HG03039 (cell line): Measurements from ENCODE around the gene TMCC2.

Experiments
- ATAC-seq: cut with Tn5 transposase; IDR thresholded peaks from one replicate; pipeline ENCODE4 v1.9.1; 2021; ENCODE audit warnings: mild to moderate bottlenecking, moderate library complexity; ENCODE audit not compliant: unreplicated experiment

TMCC2 gene

DNA sequence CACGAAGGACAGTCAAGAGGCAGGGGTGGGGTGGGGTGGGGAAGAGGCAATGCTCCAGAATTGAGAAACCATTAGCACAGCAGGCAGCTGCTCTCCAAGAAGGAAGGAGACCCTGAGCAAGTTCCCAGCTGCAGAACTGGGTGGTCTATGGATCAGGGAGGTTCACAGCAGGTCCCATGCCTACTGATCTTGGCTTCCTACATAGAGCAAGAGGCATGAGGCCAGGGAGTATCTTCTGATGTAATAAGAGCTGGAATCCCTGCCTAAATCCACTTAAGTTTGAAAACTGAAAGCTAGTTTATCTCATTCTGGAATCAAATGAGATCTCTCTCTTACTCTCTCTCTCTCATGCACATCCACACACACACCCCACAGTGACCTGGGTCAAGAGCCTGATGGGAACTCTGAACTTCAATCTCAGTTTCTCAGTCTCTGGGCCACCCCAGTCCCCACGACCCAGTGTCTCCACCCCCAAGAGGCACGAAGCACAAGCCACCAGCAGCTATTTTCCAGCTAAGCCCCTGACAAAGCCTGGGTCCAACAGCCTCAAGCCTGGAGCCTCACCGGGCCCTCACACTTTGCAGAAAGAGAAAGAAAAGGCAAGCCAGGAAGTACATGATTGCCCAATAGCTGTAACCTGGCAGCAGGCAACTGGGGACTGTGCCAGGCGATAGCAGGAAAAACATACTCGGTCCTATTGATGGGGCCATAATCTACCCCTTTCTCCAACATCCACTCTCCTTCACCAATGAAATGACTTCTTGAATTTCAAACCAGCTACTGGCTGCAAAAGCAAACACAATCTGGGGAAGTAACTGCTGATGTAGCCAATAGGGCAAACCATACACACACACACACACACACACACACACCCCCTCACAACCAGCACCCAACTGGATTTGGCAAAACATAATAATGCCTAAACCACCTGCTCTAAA is 91.6 kb downstream of the TMCC2 start:
- ATAC-seq: no peak

DNA sequence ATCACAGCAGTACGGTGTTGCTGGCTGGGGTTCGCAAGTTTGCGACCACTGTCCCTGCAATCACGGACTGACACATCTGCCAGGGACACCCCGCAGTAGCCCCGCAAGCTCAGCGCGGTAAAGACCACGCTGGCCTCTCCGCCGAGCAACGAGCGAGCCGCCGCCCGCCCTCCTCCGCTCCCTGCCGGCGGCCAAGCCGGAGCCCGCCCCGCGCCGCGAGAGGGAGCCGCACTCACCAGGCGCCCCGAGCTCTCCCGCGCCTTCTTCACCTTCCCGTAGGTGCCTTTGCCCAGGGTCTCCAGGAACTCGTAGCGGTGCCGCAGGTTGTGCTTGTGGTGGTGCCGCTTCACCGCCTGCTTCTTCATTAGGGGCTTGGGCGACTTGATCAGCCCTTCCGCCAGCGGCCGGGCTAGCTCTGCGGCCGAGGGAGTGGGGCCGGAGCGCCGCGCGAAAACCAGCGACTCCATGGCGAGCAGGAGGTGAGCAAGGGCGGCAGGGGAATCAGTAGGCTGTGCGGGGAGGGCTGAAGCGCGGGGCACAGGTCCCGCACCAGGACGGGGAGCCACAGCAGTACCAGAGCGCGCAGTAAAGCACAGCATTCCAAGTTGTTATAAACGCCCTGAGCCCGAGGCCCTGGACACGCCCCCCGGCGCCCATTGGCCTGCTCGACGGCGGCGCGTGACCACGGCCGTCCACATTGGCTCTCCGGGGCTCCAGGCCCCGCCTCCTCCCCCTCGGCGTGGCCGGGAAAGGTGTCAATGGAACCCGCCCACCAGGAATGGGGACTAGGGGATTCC is 93.6 kb downstream of the TMCC2 start, which contains the start of gene NUAK2:
NUAK2 (minus strand) TSS at position 584 of the 797 bp plus-strand sequence; CDS start at position 467, 117 bp downstream.
- no peak for ATAC-seq

DNA sequence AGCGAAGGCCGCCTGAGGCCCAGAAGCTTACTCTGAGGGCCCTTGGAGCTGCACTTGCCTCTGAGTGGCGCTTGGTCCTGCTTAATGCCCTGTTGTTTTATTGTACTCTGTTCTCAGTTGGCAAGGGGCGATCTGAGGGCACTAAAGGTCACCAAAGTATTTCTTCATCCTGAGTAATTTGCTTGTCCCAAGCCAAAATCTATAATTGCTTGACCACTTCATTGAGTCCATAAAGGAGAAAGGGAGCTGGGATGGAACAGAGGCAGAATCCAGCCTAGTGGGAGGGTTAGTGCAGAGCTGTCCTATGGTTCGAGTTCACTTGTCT is 94.2 kb downstream of the TMCC2 start:
- no peak for ATAC-seq
